ENCODE measurements around the gene MAP2K5. TPM values are rescaled to one million over a fixed set of nuclear protein-coding genes. Genes with fewer than 3 reads are reported as not detected.

MAP2K5 gene
- polyA plus RNA-seq, 4 donors, result 19.1 to 21.8 (median 21.1) TPM

DNA sequence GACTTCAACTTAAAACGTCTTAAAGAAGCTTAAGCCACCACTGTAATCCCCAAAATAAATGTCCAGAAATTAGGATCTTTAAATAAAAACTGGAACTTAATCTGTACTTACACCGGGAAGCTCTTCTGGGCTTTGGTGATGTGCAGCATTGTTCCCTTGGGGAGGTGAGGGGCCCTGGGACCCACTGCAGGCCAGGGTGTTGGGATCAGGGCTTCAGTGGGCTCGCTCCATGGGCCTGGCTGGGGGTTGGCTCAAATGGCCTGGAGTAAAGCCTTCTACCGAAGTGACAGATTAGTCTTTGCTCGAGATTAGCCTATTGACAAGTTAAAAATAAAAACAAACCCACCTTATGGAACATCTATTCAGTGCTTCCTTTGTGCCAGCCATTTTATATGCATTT lies 303.5 kb downstream of the MAP2K5 start:
- DNase-seq (ENCODE audit: low read depth in 4 of 4, low spot score in 3 of 4), result no peak

DNA sequence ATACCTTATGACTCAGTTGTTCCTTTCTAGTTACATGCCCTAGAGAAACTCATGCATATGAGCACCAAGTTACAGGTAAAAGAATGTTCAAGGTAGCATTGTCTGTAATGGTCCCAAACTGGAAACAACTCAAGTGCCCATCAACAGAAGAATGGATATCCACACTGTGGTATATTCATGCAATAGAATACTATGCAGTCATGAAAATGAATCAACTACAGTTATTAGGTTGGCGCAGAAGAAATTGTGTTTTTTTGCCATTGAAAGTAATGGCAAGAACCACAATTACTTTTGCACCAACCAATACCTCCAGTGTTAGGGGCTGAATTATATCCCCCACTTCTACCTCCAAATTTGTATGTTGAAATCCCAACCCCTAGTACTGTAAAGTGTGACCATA lies 307.0 kb downstream of the MAP2K5 start:
- no peak for DNase-seq (ENCODE audit: low read depth in 4 of 4, low spot score in 3 of 4)

DNA sequence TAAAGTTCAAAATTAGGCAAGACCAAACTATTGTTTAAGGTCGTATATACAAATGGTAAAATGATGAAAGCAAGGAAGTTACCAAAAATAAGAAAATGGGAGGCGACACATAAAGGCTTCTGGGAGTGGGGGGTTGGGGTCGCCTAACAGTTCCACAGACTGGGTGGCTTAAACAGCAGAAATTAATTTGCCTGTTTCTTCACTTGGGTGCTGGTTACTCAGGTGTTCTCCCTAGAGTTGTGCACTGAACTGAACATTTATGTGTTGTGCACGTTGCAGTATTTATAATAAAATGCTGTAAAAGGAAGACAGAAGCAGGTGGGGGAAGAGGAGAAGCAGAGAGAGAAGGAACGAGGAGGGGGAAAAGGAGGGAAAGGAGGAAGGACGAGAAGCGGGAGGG lies 307.8 kb downstream of the MAP2K5 start:
- DNase-seq (ENCODE audit: low read depth in 4 of 4, low spot score in 3 of 4), result no peak

DNA sequence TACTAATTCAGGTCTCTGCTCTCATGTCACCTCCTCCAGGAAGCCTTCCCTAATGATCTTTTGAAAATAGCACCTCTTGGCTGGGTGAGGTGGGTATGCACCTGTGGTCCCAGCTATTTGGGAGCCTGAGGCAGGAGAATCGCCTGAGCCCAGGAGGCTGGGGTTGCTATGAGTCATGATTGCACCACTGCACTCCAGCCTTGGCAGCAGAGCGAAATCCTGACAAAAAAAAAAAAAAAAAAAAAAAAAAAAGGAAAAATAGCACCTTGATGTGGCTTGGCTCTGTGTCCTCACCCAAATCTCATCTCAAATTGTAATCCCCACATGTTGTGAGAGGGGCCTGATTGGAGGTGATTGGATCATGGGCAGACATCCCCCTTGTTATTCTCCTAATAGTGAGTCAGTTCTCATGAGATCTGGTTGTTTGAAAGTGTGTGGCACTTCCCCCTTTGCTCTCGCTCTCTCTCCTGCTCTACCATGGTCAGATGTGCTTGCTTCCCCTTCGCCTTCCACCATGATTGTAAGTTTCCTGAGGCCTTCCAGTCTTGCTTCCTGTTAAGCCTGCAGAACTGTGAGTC lies 308.6 kb downstream of the MAP2K5 start:
- DNase-seq (ENCODE audit: low read depth in 4 of 4, low spot score in 3 of 4), result no peak

DNA sequence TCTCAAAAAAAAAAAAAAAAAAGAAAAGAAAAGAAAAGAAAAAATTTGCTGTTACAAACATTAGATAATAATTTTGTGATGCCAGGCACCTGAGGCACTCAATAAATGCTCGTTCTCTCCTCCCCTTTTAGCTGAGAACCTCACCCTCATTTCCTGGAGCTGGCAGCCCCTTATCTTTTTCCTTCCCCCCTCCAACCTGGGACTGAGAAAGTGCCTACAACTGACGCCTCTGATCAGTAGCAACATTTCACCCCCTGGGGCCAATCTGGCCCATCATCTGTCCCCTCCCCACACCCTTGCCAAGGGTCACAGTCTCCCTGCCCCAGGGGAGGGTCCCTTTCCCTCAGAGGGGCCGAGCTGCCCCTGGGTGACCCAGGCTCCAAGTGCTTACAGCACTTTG lies 309.9 kb downstream of the MAP2K5 start:
- no peak for DNase-seq (ENCODE audit: low read depth in 4 of 4, low spot score in 3 of 4)

DNA sequence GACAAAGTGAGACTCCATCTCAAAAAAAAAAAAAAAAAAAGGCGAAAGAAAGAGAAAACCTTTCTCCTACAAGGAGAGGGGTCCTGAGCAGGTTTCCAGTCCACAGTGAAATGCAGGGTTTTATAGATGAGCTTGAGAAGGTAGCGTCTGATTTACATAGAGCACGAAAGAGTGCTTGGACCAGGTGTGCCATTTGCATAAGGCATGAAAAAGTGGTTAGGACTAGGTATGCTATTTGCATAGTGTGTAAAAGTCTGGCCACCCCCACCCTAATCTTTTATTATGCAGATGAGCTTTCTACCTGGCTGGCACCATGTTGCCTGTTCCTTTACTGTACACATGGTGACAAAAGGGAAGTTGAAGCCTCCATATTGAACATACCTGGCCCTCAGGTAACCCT lies 311.0 kb downstream of the MAP2K5 start:
- DNase-seq (ENCODE audit: low read depth in 4 of 4, low spot score in 3 of 4), result no peak

DNA sequence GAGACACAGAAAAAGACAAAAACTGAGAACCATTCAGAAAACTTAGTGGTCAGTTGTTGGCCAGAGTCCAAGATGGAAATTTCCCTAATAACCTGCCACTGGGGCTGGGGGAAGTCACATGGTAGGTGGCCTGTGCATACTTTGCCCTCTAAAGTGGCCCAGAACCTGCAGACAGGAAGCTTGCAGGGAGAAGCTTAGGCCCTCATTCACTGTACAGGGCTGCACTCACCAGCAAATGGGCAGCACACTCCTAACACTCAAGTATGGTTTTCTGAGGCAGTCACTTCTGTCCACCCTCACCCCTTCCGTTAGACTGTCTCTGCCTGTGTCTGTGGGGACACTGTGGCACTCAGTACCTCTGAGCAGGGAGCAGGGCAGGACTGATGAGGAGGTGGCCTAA lies 311.9 kb downstream of the MAP2K5 start:
- DNase-seq (ENCODE audit: low read depth in 4 of 4, low spot score in 3 of 4), result no peak

DNA sequence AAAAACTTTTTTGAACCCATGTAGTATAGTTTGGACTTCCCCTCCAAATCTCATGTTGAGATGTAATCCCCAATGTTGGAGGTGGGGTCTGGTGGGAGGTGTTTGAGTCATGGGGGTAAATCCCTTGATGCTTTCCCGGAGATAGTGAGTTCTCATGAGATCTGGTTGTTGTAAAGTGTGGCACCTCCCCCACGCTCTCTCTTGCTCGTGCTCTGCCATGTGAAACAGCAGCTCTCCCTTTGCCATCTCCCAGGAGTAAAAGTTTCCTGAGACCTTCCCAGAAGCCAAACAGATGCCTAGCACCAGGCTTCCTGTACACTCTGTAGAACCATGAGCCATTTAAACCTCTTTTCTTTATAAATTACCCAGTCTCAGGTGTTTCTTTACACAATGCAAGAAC lies 313.3 kb downstream of the MAP2K5 start:
- no peak for DNase-seq (ENCODE audit: low read depth in 4 of 4, low spot score in 3 of 4)

Other genes starting within 250 kb of the MAP2K5 start
- gene C15orf61, start 21.6 kb upstream of the MAP2K5 start, polyA plus RNA-seq (ENCODE audit: insufficient read length in 4 of 4), result 1 to 10 TPM; 7.2 to 8.0 (median 7.5) TPM